Thyroid gland (tissue), 4 donors: ENCODE results near the gene WDR90.

Experiments
- CTCF ChIP-seq, 6 experiments: fragments of 200-600 bp in 3 of 6; fragments of 450-650 bp in 3 of 6; sonication (generic) in 3 of 6; IDR thresholded peaks; one replicate each; pipeline ENCODE4 v1.5.1; 2016 to 2019; ENCODE audit warnings: antibody characterized with exemption in 6 of 6, mild to moderate bottlenecking in 2 of 6, inconsistent platforms in 1 of 6, moderate library complexity in 1 of 6
- POLR2A ChIP-seq, 2 donors: fragments of 450-650 bp; IDR thresholded peaks; one replicate each; pipeline ENCODE4 v1.6.1; 2017; ENCODE audit warnings: antibody characterized with exemption in 2 of 2, mild to moderate bottlenecking in 2 of 2, moderate library complexity in 1 of 2

DNA sequence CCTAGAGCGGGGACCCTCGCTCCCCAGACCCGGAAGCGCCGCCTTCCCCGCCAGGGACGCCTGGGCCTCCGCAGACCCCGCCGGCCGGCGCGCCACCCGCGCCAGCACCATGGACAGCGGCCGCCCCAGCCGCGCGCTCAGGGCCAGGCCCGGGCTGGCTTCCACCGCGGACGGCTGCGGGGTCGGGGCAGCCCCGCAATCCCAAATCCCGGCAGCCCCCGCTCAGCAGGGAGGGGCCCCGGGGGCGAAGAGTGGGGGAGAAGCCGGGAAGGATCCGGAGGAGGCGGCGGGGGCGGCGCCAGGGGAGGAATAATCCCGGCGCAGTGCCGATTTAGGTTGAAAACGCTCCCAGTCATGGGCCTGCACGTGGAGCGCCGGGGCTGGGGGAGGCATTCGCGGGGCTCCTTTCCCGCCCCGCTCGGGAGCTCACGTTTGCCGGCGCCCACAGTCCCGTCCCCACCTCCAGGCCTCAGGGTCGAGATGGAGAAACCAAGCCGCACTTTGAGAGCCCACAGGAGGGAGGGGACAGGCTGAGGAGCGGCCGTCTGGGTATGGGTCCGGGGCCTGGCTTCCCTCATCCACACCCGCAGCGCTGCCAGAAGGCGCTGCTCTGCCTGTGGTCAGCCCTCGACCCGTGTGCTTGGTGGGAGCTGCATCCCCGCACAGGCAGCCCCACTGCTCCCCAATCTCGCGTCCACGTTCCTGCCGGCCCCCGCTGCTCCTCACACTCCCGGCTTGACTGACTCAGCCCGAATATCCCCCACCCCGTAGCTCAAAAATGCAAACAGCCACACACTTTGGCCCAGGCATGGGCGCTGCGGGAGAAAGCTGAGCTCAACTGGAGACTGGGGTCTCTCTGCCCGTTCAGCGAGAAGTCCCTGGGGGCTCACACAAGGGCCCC, 51.8 kb downstream of the WDR90 start:
- no peak for TF ChIP-seq CTCF (IDR thresholded peaks at IDR 0.05)
- no peak for TF ChIP-seq POLR2A (IDR thresholded peaks at IDR 0.05)
